GM12873 (cell line): ENCODE measurements around the gene OR13C2.
"Not testable (repeated sequence)": the region's sequence is repeated elsewhere in the genome, so short reads cannot be mapped to it uniquely, and the experiment has no call there.

Source experiments
- TF ChIP-seq, protein P1 (sequence below): IDR thresholded peaks from 2 replicates; pipeline ENCODE4 v1.5.1; 2012; ENCODE audit warnings: low read depth, mild to moderate bottlenecking, moderate library complexity, low read length, control low read depth; ENCODE audit not compliant: insufficient read depth; ENCODE audit errors: missing control alignments

The OR13C2 gene

DNA sequence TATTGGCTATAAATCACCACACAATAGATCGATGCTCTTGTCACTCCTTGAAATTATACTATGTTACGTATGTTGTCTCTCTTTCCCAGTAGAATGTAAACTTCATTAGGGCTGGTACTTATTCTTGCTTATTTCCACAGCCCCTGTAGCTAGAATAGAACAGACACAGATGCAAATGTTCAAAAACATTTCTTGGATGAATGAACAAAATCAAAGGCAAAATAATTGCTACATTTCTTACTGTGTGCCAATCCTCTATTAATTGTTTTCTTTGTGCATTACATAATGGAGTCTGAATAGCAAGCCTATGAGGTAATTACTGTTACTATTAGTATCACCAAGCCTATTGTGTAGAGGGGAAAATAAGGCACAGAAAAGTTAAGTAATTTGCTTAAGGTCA lies 725 bp upstream of the OR13C2 start:
- TF ChIP-seq, protein P1, sequence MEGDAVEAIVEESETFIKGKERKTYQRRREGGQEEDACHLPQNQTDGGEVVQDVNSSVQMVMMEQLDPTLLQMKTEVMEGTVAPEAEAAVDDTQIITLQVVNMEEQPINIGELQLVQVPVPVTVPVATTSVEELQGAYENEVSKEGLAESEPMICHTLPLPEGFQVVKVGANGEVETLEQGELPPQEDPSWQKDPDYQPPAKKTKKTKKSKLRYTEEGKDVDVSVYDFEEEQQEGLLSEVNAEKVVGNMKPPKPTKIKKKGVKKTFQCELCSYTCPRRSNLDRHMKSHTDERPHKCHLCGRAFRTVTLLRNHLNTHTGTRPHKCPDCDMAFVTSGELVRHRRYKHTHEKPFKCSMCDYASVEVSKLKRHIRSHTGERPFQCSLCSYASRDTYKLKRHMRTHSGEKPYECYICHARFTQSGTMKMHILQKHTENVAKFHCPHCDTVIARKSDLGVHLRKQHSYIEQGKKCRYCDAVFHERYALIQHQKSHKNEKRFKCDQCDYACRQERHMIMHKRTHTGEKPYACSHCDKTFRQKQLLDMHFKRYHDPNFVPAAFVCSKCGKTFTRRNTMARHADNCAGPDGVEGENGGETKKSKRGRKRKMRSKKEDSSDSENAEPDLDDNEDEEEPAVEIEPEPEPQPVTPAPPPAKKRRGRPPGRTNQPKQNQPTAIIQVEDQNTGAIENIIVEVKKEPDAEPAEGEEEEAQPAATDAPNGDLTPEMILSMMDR, result no peak

DNA sequence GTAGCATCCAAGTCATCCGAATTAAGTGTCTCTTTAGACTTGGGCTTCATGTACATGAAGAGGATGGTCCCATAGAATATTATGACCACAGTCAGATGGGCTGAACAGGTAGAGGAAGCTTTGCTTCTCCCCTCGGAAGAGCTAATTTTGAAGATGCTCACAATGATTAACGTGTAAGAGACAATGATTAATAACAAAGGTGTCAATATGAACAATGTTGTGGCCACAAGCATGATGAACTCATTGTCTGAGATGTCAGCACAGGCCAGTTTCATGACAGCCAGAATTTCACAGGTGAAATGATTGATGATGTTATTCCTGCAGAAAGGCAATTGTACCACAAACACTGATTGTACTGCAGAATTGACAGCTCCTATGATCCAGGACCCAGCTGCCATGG lies 626 bp downstream of the OR13C2 start:
- TF ChIP-seq, protein P1, result no peak

DNA sequence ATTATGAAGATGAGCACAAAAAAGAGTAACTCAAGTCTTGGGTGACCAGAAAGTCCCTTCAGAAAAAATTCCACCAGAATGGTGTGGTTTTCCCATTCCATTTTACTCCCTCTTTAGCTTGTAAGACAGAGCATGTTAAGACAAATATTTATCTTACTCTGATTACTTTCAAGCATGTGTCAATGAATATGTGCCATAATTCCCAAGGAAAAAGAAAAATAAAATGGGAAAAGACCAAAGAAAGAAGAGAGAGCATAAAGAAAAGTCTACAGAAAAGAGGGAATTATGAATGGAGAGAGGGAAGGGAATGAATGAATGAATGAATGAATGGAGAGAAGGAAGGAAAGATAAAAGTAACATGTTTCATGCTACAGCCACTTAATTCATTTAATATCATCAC lies 6.1 kb downstream of the OR13C2 start, which contains the start of gene OR13C5:
OR13C5 (minus strand) TSS at position 101 of the 400 bp plus-strand sequence; CDS start at position 101, 0 bp downstream.
- TF ChIP-seq, protein P1, result not testable (repeated sequence)

DNA sequence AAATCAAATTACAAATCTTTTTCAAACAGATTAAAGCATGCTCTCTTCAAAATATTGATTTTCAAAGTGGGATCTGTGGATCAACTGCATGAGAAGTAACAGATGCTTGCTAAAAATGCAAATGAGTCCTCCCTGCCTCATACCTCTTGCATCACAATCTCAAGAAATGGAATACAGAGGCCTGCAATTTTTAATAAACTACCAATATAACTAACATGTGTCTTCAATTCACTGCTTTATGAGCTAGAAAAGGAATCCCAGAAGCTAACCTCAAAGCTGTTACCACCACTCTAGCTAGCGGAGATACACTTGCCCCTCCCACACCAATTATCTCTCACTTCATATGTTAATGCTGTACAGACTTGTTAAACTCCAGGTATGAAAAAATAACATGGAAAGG lies 15.8 kb downstream of the OR13C2 start:
- TF ChIP-seq, protein P1, result no peak

DNA sequence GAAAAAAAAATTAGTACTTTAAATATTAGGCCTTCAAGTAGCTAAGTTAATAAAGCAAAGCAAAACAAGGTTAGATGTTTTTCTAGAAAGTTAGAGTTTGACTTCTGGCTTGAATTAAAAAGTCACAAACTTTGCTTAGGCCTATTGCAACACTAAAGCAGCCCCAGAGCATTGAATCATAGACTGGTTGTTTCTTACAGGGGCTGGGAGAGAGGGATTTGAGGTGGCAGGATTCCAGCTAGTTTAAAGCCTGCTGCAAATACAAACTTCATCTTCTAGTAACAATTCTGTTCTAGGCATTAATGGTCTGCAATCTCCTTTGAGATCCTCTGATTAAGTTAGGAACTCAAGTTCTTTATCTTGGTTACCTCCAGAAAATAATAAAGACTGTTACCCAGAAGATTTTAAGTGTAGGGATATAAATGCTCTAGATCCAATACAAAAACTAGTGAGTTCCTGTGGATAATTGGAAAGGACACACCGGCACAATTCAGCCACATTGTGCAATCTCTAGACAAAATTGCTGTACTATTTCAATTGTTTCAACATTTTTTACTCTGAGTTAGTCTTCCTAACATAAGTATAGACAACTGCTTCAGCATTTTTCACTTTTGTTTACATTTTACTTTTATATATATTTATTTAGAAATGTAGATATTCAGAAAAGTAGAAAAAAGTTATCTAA lies 18.8 kb downstream of the OR13C2 start:
- TF ChIP-seq, protein P1, result no peak

DNA sequence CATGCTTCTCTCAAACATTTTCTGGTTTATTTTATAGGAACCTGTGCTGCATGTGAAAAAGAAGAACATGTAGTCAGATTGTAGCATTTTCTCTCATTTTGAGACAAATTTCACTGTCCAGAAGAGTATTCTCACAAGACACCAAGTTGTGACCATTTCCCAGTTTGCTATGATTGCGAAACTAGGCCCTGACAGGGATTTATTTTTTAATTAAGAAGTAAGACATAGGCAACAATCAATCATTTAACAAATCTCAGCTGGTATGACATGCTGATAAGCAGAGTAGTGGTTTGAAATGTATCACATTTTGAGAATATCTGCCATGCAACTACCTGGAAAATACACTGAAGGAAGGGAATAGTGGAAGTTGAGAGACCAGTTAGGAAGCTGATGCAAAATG lies 24.9 kb downstream of the OR13C2 start:
- TF ChIP-seq, protein P1, result no peak

DNA sequence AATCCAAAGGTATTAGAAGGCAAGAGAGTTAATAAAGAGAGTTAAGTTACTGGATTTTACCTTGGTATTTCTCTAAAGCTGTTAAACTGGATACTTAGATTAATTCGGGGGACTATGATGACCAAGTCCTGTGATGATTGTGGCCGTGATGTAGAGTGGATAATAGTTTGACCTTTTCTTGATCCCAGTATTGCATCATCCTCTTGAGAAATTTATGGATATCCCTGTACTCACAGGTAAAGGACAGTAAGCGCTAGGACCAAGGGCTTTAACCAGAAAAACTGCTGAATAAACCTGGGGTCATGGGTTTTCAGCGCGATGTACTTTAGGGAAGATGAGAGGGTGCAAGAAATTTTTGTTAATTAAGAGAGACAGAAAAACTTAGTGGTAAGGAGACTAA lies 28.2 kb downstream of the OR13C2 start:
- TF ChIP-seq, protein P1, result no peak

DNA sequence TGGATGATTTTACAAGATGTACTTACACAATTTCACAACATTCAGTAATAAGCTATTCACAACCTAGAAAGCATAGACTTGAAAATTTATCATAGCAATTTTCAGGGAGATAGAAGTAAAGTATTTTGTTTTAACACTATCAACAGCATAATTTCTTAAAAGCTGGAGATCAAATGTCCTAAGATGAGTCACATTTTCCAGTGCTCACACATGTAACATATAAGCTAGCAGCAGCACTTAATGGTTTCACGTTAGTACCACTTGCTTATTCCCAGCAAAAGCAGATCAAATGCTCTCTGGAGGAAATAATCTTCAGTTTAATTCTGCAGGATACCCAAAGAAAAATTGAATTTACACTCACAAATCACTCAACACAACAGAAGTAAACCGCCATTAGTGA lies 30.0 kb downstream of the OR13C2 start:
- TF ChIP-seq, protein P1, result no peak
